ENCODE results near the gene CSGALNACT2.

CSGALNACT2 gene

DNA sequence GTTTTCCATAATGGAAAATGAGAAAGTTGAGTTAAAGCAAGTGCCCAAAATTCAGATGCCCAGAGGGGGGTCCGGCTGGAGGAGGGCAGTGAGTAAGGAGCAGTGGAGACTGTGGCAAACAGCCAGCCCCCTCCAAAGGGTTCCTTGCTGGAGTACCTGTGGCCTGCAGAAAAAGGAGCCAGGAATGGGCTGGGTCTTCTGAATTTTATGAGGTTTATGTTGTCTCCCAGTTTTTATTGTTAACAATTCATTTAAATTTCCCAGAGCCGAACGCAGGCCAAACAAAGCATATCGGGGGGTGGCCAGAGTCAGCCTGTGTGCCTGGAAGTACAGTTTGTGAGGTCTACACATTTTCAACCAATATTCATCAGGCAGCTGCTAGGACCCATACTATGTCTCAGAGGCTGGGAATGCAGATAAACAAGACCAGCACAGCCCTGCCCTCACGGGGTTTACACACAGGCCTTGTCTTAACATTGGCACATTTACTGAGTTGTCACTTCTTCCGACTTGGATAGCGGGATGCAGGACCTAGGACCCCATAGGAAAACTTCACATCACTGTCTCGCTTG lies 12.9 kb upstream of the CSGALNACT2 start:
- H3K4me3 ChIP-seq (ENCODE audit: low read length), result no peak overlapping the region
- no peak for DNase-seq (ENCODE audit: low read depth)
- TF ChIP-seq, protein P1, sequence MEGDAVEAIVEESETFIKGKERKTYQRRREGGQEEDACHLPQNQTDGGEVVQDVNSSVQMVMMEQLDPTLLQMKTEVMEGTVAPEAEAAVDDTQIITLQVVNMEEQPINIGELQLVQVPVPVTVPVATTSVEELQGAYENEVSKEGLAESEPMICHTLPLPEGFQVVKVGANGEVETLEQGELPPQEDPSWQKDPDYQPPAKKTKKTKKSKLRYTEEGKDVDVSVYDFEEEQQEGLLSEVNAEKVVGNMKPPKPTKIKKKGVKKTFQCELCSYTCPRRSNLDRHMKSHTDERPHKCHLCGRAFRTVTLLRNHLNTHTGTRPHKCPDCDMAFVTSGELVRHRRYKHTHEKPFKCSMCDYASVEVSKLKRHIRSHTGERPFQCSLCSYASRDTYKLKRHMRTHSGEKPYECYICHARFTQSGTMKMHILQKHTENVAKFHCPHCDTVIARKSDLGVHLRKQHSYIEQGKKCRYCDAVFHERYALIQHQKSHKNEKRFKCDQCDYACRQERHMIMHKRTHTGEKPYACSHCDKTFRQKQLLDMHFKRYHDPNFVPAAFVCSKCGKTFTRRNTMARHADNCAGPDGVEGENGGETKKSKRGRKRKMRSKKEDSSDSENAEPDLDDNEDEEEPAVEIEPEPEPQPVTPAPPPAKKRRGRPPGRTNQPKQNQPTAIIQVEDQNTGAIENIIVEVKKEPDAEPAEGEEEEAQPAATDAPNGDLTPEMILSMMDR (conservative IDR thresholded peaks at IDR 0.05; ENCODE audit: low read length), result no peak

DNA sequence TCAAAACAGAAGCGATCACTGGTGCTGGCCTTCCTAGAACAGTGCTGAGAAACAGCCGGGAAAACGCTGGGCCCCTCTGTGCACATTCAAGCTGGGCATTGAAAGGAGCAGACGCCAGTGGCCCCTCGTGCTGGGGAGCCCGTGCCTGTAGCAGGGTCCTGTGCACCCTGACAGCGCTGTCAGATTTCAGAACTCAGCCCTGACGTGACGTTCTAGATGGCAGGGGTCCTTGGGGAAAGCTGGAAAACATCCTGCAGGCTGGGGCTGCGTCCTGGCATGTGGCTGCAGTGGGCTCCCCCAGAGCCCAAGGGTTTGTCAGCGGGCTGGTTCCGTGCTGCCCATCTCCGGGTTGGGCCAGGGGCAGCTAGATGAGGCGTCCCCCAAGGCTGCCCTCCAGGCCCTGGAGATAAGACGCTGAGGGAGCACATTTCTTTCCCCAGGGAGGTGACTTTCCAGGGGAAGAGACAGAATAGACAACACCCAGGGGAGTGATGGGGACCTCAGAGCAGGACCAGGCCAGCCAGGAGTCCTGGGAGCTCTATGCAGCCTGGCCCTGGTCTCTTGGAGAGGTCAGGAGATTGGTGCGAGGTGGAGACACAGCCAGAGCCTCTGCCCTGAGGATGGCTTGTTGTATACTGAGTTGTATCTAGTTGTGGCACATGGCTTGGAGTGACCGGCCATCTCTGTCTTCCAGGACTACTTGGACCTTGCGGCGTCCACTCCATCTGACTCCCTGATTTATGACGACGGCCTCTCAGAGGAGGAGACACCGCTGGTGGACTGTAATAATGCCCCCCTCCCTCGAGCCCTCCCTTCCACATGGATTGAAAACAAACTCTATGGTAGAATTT lies 12.1 kb upstream of the CSGALNACT2 start:
- TF ChIP-seq, protein P1 (conservative IDR thresholded peaks at IDR 0.05; ENCODE audit: low read length), result no peak
- H3K4me3 ChIP-seq (ENCODE audit: low read length), result no peak overlapping the region
- DNase-seq (ENCODE audit: low read depth), result no peak

DNA sequence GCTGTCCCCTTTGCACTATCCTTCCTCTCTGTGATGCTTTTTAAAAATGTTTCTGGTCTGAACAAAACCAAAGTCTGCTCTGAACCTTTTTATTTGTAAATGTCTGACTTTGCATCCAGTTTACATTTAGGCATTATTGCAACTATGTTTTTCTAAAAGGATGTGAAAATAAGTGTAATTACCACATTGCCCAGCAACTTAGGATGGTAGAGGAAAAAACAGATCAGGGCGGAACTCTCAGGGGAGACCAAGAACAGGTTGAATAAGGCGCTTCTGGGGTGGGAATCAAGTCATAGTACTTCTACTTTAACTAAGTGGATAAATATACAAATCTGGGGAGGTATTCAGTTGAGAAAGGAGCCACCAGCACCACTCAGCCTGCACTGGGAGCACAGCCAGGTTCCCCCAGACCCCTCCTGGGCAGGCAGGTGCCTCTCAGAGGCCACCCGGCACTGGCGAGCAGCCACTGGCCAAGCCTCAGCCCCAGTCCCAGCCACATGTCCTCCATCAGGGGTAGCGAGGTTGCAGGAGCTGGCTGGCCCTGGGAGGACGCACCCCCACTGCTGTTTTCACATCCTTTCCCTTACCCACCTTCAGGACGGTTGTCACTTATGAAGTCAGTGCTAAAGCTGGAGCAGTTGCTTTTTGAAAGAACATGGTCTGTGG lies 11.4 kb upstream of the CSGALNACT2 start:
- DNase-seq (ENCODE audit: low read depth), result no peak
- TF ChIP-seq, protein P1 (conservative IDR thresholded peaks at IDR 0.05; ENCODE audit: low read length), result no peak
- H3K4me3 ChIP-seq (ENCODE audit: low read length), result no peak overlapping the region

DNA sequence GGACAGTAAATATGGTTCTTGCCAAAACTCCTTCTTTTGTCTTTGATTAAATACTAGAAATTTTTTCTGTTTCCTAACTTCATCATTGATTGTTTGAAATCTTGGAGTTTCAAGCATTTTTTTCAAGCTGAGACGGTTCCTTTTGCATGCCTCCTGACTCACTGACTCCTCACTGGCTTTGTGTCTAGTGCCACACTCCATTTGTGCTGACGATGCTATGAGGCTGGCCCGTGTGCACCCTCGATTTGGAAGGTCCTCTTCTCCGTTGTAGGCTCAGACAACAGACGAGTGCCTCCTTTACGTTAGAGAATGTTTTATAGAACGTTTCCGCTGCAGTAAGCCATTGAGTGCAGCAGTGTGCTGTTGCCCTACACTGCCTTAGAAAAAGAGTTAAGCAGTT lies 10.8 kb upstream of the CSGALNACT2 start:
- peak; percentile 34 for DNase-seq (ENCODE audit: low read depth)
- no peak overlapping the region for H3K4me3 ChIP-seq (ENCODE audit: low read length)
- TF ChIP-seq, protein P1 (conservative IDR thresholded peaks at IDR 0.05; ENCODE audit: low read length), result no peak

DNA sequence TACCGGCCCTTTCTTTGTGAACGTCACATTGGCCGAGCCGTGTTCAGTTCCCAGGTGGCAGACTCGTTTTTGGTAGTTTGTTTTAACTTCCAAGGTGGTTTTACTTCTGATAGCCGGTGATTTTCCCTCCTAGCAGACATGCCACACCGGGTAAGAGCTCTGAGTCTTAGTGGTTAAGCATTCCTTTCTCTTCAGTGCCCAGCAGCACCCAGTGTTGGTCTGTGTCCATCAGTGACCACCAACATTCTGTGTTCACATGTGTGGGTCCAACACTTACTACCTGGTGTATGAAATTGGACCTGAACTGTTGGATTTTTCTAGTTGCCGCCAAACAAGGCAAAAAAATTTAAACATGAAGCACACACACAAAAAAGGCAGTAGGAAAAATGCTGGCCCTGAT lies 9.9 kb upstream of the CSGALNACT2 start:
- no peak overlapping the region for H3K4me3 ChIP-seq (ENCODE audit: low read length)
- TF ChIP-seq, protein P1 (conservative IDR thresholded peaks at IDR 0.05; ENCODE audit: low read length), result no peak
- DNase-seq (ENCODE audit: low read depth), result peak; percentile 18

DNA sequence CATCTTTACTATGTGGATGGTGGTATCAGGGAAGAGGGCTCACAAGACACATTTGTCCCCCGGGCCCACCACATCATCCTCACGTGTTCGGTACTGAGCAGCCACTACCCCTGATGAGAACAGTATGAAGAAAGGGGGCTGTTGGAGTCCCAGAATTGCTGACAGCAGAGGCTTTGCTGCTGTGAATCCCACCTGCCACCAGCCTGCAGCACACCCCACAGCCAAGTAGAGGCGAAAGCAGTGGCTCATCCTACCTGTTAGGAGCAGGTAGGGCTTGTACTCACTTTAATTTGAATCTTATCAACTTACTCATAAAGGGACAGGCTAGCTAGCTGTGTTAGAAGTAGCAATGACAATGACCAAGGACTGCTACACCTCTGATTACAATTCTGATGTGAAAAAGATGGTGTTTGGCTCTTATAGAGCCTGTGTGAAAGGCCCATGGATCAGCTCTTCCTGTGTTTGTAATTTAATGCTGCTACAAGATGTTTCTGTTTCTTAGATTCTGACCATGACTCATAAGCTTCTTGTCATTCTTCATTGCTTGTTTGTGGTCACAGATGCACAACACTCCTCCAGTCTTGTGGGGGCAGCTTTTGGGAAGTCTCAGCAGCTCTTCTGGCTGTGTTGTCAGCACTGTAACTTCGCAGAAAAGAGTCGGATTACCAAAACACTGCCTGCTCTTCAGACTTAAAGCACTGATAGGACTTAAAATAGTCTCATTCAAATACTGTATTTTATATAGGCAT lies 9.1 kb upstream of the CSGALNACT2 start:
- peak; percentile 98 for DNase-seq (ENCODE audit: low read depth)
- no peak overlapping the region for H3K4me3 ChIP-seq (ENCODE audit: low read length)
- TF ChIP-seq, protein P1 (conservative IDR thresholded peaks at IDR 0.05; ENCODE audit: low read length), result no peak

Measured in AG10803 (cell line).